ENCODE results near the gene BCKDK.

BCKDK gene

GRCh38 chr16:31108035-31108793, at the start of gene BCKDK:
Gene BCKDK (plus strand): TSS chr16:31108386. CDS start chr16:31109224, 838 bp downstream.
- intact Hi-C loops (cut with DNase I), result loop anchor here (5.0 kb wide), 1 partner anchor 34 kb away; no protein-coding TSS in a partner anchor

GRCh38 chr16:31061126-31061812, 46.9 kb upstream of the BCKDK start:
- DNase-seq, result peak in 2 of 10 donors; percentile 57
- intact Hi-C loops (cut with DNase I), result no loop called here

More at GRCh38 chr16:31108035-31108793, at the start of gene BCKDK:
- DNase-seq, result peak; percentile 66 to 97 (median 77)

DNA sequence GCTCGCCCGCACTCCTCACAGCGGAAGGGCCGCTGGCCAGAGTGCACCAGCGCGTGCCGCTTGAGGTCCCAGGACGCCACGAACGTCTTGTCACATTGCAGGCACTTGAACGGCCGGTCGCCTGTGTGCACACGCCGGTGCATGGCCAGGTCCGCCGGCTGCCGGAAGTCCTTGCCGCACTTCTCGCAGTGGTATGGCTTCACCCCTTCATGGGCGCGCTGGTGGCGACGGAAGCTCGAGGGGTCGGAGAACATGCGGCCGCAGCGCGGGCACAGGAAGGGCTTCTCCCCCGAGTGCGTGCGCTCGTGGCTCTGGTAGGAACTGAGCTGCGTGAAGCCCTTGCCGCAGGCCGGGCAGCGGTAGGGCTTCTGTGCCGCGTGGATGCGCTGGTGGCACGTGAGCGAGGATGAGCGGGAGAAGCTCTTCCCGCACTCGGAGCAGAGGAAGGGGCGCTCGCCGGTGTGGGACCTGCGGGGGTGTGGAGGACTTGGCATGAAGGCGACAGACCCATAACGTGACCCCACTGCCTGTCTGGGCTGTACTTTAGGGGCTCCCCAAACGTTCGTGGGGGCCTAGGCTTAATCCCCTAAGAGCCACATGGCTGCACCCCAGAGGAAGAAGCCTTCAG, 46.3 kb upstream of the BCKDK start:
- peak in 1 of 10 donors; percentile 66 for DNase-seq
- intact Hi-C loops (cut with DNase I), result no loop called here

DNA sequence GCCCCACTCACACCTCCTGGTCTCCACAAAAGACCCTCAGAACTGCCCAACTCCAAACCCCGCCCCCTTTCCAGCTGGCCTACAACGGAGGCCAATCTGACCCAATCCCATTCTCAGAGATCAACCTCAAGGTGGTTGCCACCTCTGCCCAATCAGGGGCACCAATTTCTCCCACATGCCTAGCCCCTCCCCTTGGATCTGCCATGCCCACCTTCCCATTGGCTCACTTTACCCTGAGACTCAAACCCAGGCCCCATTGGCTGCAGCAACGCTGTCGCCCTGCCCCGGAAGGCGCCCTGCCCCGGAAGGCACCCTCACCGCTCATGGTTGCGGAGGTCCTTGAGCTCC, 44.7 kb upstream of the BCKDK start:
- intact Hi-C loops (cut with DNase I), result no loop called here
- DNase-seq, result peak in 1 of 10 donors; percentile 60

GRCh38 chr16:31063843-31064611, 44.2 kb upstream of the BCKDK start:
- intact Hi-C loops (cut with DNase I), result no loop called here
- peak in 2 of 10 donors; percentile 48 to 85 for DNase-seq

GRCh38 chr16:31064882-31065461, 43.2 kb upstream of the BCKDK start:
- intact Hi-C loops (cut with DNase I), result no loop called here
- DNase-seq, result peak in 1 of 10 donors; percentile 13

DNA sequence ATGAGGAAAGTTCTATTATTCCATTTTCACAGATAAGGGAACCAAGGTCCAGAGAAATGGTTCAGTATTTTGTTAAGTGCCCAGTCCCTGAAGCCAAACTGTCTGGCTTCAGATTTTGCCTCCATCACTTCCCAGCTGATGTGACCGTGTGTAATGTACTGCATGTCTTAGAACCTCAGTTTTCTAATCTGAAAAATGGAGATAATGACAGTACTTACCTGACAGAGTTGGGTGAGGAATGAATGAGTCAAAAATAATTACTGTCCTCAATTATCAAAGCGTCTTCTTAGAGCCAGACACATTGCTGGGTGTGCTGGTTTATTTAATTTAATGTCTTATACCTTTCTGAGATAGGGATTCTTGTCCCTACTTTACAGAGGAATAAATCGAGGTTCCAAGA, 40.8 kb upstream of the BCKDK start:
- DNase-seq, result no peak
- intact Hi-C loops (cut with DNase I), result no loop called here

DNA sequence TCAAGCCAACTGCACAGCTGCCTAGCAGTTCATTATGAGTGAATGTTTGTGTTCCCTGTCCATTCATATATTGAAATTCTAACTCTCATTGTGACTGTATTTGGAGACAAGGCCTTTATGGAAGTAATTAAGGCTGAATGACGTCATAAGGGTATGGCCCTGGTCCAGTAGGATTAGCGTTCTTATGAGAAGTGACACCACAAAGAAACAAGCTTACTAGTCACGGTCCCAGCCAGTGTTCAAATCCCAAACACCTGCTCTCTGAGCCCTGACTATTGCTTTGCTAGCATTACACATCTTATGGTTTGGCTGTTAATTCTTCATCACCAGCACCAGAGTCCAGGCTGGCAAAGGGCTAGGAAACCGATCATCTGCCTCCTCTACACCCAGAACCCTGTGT, 36.3 kb upstream of the BCKDK start:
- DNase-seq, result no peak
- intact Hi-C loops (cut with DNase I), result loop anchor here (5.0 kb wide), 2 partner anchors 40 to 385 kb away; partner anchors contain the start of genes ARMC5 and STX4

- peak in 4 of 10 donors; percentile 35 to 65 (median 43) for DNase-seq
- intact Hi-C loops (cut with DNase I), result loop anchor here (5.0 kb wide), 2 partner anchors 40 to 385 kb away; partner anchors contain the start of genes ARMC5 and STX4
Measured at GRCh38 chr16:31072540-31073141, 35.5 kb upstream of the BCKDK start.

DNA sequence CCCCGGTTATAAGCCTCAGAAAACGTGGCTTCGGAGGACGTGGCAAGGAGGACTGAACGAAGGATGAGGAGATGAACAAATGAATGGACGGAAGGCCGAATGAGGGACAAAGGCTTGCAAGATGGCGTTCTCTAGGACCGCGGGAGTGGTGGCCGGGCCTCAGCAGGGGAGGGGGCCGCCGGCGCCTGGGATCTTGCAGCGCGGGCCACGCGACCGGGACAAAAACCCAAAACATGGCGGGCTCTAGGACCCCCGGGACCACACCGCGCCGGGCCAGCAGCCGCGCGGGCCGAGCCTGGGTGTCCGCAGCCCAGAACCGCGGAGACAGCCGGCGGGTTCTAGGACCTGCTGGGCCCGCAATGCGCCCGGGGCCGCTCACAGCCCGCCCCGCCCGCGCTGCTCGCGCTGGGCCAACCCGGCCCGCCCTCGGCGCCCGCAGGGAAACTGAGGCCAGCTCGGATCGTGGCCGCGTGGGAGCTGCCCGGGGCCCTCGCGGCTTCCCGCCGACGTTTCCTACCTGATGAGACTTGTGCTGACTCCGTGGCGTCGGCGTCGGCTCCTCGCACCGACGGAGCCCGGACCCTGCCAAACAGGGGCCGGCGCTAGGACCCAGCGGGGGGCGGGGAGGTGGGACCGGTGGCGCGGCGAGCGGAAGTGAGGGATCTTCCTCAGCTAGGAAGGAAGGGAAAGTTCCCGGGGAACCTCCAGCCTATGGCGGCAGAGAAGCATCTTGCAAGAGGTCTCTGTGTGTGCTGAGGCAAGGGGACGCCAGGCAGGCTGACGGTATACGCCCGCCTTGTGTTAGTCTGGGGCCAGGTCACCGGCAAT, 34.8 kb upstream of the BCKDK start:
- DNase-seq, result peak; percentile 88 to 98 (median 96)
- intact Hi-C loops (cut with DNase I), result loop anchor here (5.0 kb wide), 2 partner anchors 41 to 384 kb away; partner anchors contain the start of genes ARMC5 and STX4

GRCh38 chr16:31073970-31074813, 34.0 kb upstream of the BCKDK start, which contains the start of the genes ZNF646 and ZNF668:
Gene ZNF646 (plus strand): TSS chr16:31074422. CDS start chr16:31076325, 1,903 bp downstream.
Gene ZNF668 (minus strand): TSS chr16:31074240. CDS start chr16:31064459, 9,781 bp downstream.
- DNase-seq, result peak; percentile 97 to 100 (median 99)
- intact Hi-C loops (cut with DNase I), result loop anchor here (5.0 kb wide), 2 partner anchors 42 to 383 kb away; partner anchors contain the start of genes ARMC5 and STX4

DNA sequence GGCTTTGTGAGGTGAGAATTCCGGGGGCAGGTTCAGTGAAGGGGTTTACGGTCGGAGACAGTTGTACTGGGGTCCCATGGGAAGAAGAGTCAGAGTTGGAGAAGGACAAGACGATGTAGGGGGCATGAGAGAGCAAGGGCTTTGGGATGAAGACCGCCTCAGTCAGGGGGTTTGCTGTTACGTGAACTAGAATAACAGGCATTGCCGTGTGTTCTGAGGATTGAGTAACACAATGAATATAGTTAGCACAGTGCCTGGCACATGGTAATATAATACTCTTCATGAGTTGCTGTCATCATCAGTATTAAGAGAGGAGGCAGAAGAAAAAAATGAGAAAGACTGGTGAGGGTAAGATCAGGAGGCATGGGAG, 33.4 kb upstream of the BCKDK start:
- intact Hi-C loops (cut with DNase I), result loop anchor here (5.0 kb wide), 2 partner anchors 42 to 383 kb away; partner anchors contain the start of genes ARMC5 and STX4

GRCh38 chr16:31076319-31076718, 31.9 kb upstream of the BCKDK start:
- intact Hi-C loops (cut with DNase I), result no loop called here
- no peak for DNase-seq

More for the DNA sequence above, 33.4 kb upstream of the BCKDK start:
- DNase-seq, result no peak

GRCh38 chr16:31077024-31077423, 31.2 kb upstream of the BCKDK start:
- intact Hi-C loops (cut with DNase I), result no loop called here
- DNase-seq, result no peak

DNA sequence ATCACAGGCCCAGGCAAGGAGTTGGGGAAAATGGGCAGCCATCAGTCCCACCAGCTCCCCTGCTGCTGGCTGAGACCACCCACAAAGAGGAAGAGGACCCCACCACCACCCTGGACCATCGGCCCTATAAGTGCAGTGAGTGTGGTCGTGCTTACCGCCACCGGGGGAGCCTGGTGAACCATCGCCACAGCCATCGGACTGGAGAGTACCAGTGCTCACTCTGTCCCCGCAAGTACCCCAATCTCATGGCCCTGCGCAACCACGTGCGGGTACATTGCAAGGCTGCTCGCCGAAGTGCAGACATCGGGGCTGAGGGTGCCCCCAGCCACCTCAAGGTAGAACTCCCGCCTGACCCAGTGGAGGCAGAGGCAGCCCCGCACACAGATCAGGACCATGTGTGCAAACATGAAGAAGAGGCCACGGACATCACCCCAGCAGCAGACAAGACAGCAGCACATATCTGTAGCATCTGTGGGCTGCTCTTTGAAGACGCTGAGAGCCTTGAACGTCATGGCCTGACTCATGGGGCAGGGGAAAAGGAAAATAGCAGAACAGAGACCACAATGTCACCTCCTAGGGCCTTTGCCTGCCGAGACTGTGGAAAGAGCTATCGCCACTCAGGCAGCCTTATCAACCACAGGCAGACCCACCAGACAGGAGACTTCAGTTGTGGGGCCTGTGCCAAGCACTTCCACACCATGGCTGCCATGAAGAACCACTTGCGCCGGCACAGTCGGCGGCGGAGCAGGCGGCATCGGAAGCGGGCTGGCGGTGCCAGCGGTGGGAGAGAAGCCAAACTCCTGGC, 30.4 kb upstream of the BCKDK start:
- DNase-seq, result no peak
- intact Hi-C loops (cut with DNase I), result no loop called here

DNA sequence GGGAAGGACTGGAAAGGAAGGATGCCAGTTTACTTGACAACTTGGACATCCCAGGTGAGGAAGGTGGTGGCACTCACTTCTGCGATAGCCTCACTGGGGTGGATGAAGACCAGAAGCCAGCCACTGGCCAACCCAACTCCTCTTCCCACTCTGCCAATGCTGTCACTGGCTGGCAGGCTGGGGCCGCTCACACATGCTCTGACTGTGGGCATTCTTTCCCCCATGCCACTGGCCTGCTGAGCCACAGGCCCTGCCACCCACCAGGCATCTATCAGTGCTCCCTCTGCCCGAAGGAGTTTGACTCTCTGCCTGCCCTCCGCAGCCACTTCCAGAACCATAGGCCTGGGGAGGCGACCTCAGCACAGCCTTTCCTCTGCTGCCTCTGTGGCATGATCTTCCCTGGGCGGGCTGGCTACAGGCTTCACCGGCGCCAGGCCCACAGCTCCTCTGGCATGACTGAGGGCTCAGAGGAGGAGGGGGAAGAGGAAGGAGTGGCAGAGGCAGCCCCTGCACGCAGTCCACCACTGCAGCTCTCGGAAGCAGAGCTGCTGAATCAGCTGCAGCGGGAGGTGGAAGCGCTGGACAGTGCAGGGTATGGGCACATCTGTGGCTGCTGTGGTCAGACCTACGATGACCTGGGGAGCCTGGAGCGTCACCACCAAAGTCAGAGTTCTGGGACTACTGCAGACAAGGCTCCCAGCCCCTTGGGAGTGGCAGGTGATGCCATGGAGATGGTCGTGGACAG, 29.4 kb upstream of the BCKDK start:
- no peak for DNase-seq
- intact Hi-C loops (cut with DNase I), result no loop called here
